HepG2 (cell line): ENCODE results near the gene CAPN12.

Experiments
- EZH2 ChIP-seq: conservative IDR thresholded peaks from 2 replicates; pipeline ENCODE4 v1.6.1; 2012; ENCODE audit warnings: mild to moderate bottlenecking, low read depth, low read length, moderate library complexity
- FOXM1 ChIP-seq: sonication (generic); formaldehyde crosslinking; IDR thresholded peaks from 2 replicates; pipeline ENCODE4 v1.5.0; 2020; ENCODE audit warnings: missing genetic modification reagents
- HIVEP1 ChIP-seq: sonication (generic); formaldehyde crosslinking; IDR thresholded peaks from 2 replicates; pipeline ENCODE4 v1.4.0; 2020; ENCODE audit warnings: mild to moderate bottlenecking, missing genetic modification reagents
- HOXA7 ChIP-seq: sonication (generic); formaldehyde crosslinking; IDR thresholded peaks from 2 replicates; pipeline ENCODE4 v1.8.1; 2022; ENCODE audit warnings: mild to moderate bottlenecking, missing genetic modification reagents, moderate library complexity
- KAT2B ChIP-seq: fragments of 150-350 bp; IDR thresholded peaks from 2 replicates; pipeline ENCODE4 v1.6.1; 2014; ENCODE audit warnings: low read depth, low read length, borderline replicate concordance
- MYC ChIP-seq: sonication (generic); formaldehyde crosslinking; IDR thresholded peaks from 2 replicates; pipeline ENCODE4 v1.9.0; 2021; ENCODE audit warnings: missing genetic modification reagents, borderline replicate concordance
- SP1 ChIP-seq, 2 experiments: fragments of 450-650 bp in 1 of 2; sonication (generic) in 1 of 2; formaldehyde crosslinking in 1 of 2; IDR thresholded peaks; 2 replicates each; pipeline versions ENCODE4 v1.4.0 to v1.6.1; 2016 to 2020; ENCODE audit warnings: missing genetic modification reagents in 1 of 2
- TF ChIP-seq, protein P1 (sequence below): sonication (generic); formaldehyde crosslinking; IDR thresholded peaks from 2 replicates; pipeline ENCODE4 v1.8.1; 2023; ENCODE audit warnings: mild to moderate bottlenecking, missing genetic modification reagents, borderline replicate concordance
- TF ChIP-seq, protein P2 (sequence below), 2 experiments: sonication (generic) in 1 of 2; formaldehyde crosslinking in 1 of 2; IDR thresholded peaks; 2 replicates each; pipeline versions ENCODE4 v1.5.1 to v1.6.1; 2011 to 2020; ENCODE audit warnings: borderline replicate concordance in 1 of 2, low read depth in 1 of 2, low read length in 1 of 2, mild to moderate bottlenecking in 1 of 2, missing genetic modification reagents in 1 of 2, moderate library complexity in 1 of 2
- TF ChIP-seq, protein P3 (sequence below): sonication (generic); formaldehyde crosslinking; IDR thresholded peaks from 2 replicates; pipeline ENCODE4 v1.5.0; 2020; ENCODE audit warnings: missing genetic modification reagents
- TF ChIP-seq, protein P4 (sequence below): sonication (generic); formaldehyde crosslinking; IDR thresholded peaks from 2 replicates; pipeline ENCODE4 v1.4.0; 2020; ENCODE audit warnings: missing genetic modification reagents

DNA sequence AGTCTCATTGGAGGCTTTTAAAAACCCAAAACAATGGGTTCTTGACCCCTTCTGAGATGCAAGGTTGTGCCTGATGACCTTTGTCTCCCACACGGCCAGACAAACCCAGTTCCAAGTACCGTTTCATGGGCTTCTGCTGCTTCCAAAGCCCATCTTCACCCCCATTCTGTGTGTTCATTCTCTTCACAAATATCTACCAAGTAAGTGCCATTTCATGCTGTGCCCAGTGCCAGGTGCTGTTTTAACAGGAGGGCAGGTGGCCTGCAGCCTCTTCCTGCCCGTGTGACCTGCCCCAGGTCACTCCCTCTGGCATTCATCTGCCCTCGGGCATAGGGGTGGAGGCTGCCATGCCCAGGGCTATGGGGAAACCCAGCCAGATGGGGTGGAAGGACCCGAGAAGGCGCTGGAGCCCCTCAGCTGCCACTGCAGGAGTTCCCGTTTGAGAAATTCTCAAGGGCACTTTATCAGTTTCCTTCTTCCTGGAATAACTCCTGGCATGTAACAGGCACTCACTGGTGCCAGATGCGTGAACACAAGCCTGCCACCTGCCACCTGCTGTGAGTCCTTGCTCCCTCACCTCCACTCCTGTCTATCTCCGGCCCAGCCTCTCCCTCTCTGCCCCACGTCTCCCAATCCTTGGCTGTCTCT lies 12.5 kb downstream of the CAPN12 start:
- TF ChIP-seq KAT2B (no peak), EZH2 (no peak), FOXM1 (CRISPR knock-in tag) (no peak), HOXA7 (no peak), HIVEP1 (CRISPR knock-in tag) (no peak), MYC (CRISPR knock-in tag) (no peak), SP1 (IDR thresholded peaks at IDR 0.05) (no peak), SP1 (CRISPR knock-in tag; IDR thresholded peaks at IDR 0.05) (no peak)
- TF ChIP-seq, protein P1, sequence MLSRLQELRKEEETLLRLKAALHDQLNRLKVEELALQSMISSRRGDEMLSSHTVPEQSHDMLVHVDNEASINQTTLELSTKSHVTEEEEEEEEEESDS (CRISPR knock-in tag) = no peak
- TF ChIP-seq, protein P2, sequence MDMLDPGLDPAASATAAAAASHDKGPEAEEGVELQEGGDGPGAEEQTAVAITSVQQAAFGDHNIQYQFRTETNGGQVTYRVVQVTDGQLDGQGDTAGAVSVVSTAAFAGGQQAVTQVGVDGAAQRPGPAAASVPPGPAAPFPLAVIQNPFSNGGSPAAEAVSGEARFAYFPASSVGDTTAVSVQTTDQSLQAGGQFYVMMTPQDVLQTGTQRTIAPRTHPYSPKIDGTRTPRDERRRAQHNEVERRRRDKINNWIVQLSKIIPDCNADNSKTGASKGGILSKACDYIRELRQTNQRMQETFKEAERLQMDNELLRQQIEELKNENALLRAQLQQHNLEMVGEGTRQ (IDR thresholded peaks at IDR 0.05; ENCODE audit: low read depth, low read length) = no peak
- TF ChIP-seq, protein P2 (CRISPR knock-in tag; IDR thresholded peaks at IDR 0.05; ENCODE audit: borderline replicate concordance) = no peak
- TF ChIP-seq, protein P3, sequence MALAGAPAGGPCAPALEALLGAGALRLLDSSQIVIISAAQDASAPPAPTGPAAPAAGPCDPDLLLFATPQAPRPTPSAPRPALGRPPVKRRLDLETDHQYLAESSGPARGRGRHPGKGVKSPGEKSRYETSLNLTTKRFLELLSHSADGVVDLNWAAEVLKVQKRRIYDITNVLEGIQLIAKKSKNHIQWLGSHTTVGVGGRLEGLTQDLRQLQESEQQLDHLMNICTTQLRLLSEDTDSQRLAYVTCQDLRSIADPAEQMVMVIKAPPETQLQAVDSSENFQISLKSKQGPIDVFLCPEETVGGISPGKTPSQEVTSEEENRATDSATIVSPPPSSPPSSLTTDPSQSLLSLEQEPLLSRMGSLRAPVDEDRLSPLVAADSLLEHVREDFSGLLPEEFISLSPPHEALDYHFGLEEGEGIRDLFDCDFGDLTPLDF = no peak
- TF ChIP-seq, protein P4, sequence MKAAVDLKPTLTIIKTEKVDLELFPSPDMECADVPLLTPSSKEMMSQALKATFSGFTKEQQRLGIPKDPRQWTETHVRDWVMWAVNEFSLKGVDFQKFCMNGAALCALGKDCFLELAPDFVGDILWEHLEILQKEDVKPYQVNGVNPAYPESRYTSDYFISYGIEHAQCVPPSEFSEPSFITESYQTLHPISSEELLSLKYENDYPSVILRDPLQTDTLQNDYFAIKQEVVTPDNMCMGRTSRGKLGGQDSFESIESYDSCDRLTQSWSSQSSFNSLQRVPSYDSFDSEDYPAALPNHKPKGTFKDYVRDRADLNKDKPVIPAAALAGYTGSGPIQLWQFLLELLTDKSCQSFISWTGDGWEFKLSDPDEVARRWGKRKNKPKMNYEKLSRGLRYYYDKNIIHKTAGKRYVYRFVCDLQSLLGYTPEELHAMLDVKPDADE (CRISPR knock-in tag) = no peak
